ENCODE measurements around the gene PPFIA1.

- TF ChIP-seq CTCF (IDR thresholded peaks at IDR 0.05) = no peak
- TF ChIP-seq POLR2A (IDR thresholded peaks at IDR 0.05; ENCODE audit: low read depth) = no peak
- TF ChIP-seq POLR2AphosphoS5 (IDR thresholded peaks at IDR 0.05) = no peak
- no peak for TF ChIP-seq EP300 (IDR thresholded peaks at IDR 0.05)
Observed at GRCh38 chr11:70278994-70279393, 8.5 kb downstream of the PPFIA1 start.
